ENCODE results near the gene MYH14. TPM values are rescaled to one million over a fixed set of nuclear protein-coding genes. Genes with fewer than 3 reads are reported as not detected.

MYH14 gene
- total and polyA plus RNA-seq, 2 of the 13 experiments (the other 11 are each of a cell fraction or from before 2014, with no cell fraction given): 5.5 to 5.8 TPM

DNA sequence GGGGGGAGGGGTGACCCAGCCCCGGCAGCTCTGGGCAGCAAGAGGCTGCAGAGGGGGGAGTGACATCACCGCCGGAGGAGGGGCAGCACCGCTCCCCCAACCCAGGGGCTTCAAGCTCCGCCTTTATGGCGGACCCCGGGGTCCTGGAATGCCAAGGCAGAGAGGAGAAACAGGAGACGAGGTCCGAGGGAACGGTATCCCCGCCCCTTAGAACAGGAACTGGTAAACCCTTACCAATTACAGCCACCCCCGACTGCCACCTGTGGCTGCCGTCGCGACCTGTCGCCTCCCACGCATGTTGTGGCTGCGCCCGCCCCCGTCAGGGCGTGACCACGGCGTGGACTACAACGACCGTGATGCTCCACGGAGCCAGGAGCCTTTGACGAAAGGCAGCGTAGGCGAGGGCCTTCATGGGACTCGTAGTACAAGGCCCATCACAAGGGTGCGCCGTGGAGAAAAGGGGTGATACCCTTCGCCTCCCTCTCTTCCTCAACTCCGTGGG lies 129.9 kb downstream of the MYH14 start (continued):
- TF ChIP-seq CREB1 (IDR thresholded peaks at IDR 0.05): peak; percentile 31; the same call in 1 of the 2 replicates
- TF ChIP-seq CREB1 (CRISPR knock-in tag; IDR thresholded peaks at IDR 0.05): 0 out of 2 replicates have a peak, but pooled peaks have one; percentile 57
- peak; percentile 90 for TF ChIP-seq HCFC1 (IDR thresholded peaks at IDR 0.05; ENCODE audit: low read depth, low read length)
- no peak for TF ChIP-seq ZNF530 (CRISPR knock-in tag; IDR thresholded peaks at IDR 0.05; ENCODE audit: low read depth)
- TF ChIP-seq JUN (CRISPR knock-in tag; IDR thresholded peaks at IDR 0.05): no peak
- TF ChIP-seq, protein P1, sequence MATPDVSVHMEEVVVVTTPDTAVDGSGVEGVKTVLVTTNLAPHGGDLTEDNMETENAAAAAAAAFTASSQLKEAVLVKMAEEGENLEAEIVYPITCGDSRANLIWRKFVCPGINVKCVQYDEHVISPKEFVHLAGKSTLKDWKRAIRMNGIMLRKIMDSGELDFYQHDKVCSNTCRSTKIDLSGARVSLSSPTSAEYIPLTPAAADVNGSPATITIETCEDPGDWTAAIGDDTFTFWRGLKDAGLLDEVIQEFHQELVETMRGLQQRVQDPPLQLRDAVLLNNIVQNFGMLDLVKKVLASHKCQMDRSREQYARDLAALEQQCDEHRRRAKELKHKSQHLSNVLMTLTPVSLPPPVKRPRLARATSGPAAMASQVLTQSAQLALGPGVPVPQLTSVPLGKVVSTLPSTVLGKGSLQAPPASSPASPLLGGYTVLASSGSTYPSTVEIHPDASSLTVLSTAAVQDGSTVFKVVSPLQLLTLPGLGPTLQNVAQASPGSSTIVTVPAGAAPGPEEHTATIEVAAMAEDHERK (CRISPR knock-in tag; IDR thresholded peaks at IDR 0.05; ENCODE audit: low read depth): peak; percentile 18; the same call in 1 of the 2 replicates
- TF ChIP-seq FUBP1 (CRISPR knock-in tag; IDR thresholded peaks at IDR 0.05; ENCODE audit: borderline replicate concordance): no peak
- no peak for TF ChIP-seq SPEN (CRISPR knock-in tag; IDR thresholded peaks at IDR 0.05; ENCODE audit: low read depth)
- TF ChIP-seq, protein P2, sequence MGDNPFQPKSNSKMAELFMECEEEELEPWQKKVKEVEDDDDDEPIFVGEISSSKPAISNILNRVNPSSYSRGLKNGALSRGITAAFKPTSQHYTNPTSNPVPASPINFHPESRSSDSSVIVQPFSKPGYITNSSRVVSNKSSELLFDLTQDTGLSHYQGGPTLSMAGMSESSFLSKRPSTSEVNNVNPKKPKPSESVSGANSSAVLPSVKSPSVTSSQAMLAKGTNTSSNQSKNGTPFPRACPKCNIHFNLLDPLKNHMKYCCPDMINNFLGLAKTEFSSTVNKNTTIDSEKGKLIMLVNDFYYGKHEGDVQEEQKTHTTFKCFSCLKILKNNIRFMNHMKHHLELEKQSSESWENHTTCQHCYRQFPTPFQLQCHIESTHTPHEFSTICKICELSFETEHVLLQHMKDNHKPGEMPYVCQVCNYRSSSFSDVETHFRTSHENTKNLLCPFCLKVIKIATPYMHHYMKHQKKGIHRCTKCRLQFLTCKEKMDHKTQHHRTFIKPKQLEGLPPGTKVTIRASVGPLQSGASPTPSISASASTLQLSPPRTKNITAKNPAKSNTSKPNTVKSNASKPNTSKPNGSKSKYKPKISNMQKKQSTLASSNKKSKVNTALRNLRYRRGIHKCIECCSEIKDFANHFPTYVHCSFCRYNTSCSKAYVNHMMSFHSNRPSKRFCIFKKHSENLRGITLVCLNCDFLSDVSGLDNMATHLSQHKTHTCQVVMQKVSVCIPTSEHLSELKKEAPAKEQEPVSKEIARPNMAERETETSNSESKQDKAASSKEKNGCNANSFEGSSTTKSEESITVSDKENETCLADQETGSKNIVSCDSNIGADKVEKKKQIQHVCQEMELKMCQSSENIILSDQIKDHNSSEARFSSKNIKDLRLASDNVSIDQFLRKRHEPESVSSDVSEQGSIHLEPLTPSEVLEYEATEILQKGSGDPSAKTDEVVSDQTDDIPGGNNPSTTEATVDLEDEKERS (CRISPR knock-in tag; IDR thresholded peaks at IDR 0.05): no peak
- peak; percentile 75 for TF ChIP-seq GMEB1 (CRISPR knock-in tag; IDR thresholded peaks at IDR 0.05; ENCODE audit: borderline replicate concordance)
- TF ChIP-seq ZNF143 (CRISPR knock-in tag; IDR thresholded peaks at IDR 0.05): peak; percentile 99
- TF ChIP-seq ZNF484 (CRISPR knock-in tag; IDR thresholded peaks at IDR 0.05; ENCODE audit: borderline replicate concordance, low read depth): no peak
- TF ChIP-seq MXD4 (CRISPR knock-in tag; IDR thresholded peaks at IDR 0.05): no peak
- peak; percentile 67; the same call in 1 of the 2 replicates for TF ChIP-seq ZFX (CRISPR knock-in tag; IDR thresholded peaks at IDR 0.05; ENCODE audit: low read depth)
- TF ChIP-seq ZNF570 (CRISPR knock-in tag; IDR thresholded peaks at IDR 0.05; ENCODE audit: borderline replicate concordance): no peak
- no peak for TF ChIP-seq TBP (CRISPR knock-in tag; IDR thresholded peaks at IDR 0.05)
- TF ChIP-seq FOXK1 (CRISPR knock-in tag; IDR thresholded peaks at IDR 0.05; ENCODE audit: borderline replicate concordance, low read depth): peak; percentile 17; the same call in 1 of the 2 replicates
- no peak for TF ChIP-seq BCLAF1 (IDR thresholded peaks at IDR 0.05)
- TF ChIP-seq GATAD1 (CRISPR knock-in tag; IDR thresholded peaks at IDR 0.05): peak; percentile 57; the same call in 1 of the 2 replicates
